HepG2 (cell line): ENCODE measurements around the gene RHOBTB1. TPM values are rescaled to one million over a fixed set of nuclear protein-coding genes. Genes with fewer than 3 reads are reported as not detected.
A peak's percentile ranks its signal among the peaks of the same experiment; 100 is the strongest.

Source experiments
- GATAD1 ChIP-seq: IDR thresholded peaks from 2 replicates; pipeline ENCODE4 v1.6.1; 2016; ENCODE audit warnings: missing genetic modification reagents, missing compliant biosample characterization
- HNRNPUL1 ChIP-seq: fragments of 200-400 bp; formaldehyde crosslinking; IDR thresholded peaks from 2 replicates; pipeline ENCODE4 v1.6.1; 2017; ENCODE audit warnings: low read depth, mild to moderate bottlenecking, low read length, moderate library complexity
- KAT7 ChIP-seq: IDR thresholded peaks from 2 replicates; pipeline ENCODE4 v1.6.1; 2018; ENCODE audit warnings: borderline replicate concordance, missing compliant biosample characterization
- MED1 ChIP-seq: sonication (generic); formaldehyde crosslinking; IDR thresholded peaks from 2 replicates; pipeline ENCODE4 v1.4.0; 2020; ENCODE audit warnings: missing genetic modification reagents
- MYPOP ChIP-seq: sonication (generic); formaldehyde crosslinking; IDR thresholded peaks from 2 replicates; pipeline ENCODE4 v1.8.1; 2023; ENCODE audit warnings: mild to moderate bottlenecking, moderate library complexity, missing genetic modification reagents
- NCOR1 ChIP-seq: fragments of 200-600 bp; sonication (generic); IDR thresholded peaks from 2 replicates; pipeline ENCODE4 v1.7.0; 2017; ENCODE audit warnings: antibody characterized with exemption, low read length, borderline replicate concordance
- NR2F6 ChIP-seq, 2 experiments: IDR thresholded peaks; 2 replicates each; pipeline ENCODE4 v1.6.1; 2016; ENCODE audit warnings: antibody characterized with exemption in 1 of 2, mild to moderate bottlenecking in 1 of 2
- PRMT3 ChIP-seq: sonication (generic); formaldehyde crosslinking; IDR thresholded peaks from 2 replicates; pipeline ENCODE4 v1.8.1; 2022; ENCODE audit warnings: low read depth, mild to moderate bottlenecking, moderate library complexity, missing genetic modification reagents, borderline replicate concordance
- SIN3A ChIP-seq: IDR thresholded peaks from 2 replicates; pipeline ENCODE4 v1.6.1; 2011; ENCODE audit warnings: low read depth, mild to moderate bottlenecking, control low read depth, low read length, borderline replicate concordance
- SNAPC4 ChIP-seq: sonication (generic); formaldehyde crosslinking; IDR thresholded peaks from 2 replicates; pipeline ENCODE4 v1.4.0; 2020; ENCODE audit warnings: mild to moderate bottlenecking, missing genetic modification reagents
- SSRP1 ChIP-seq: IDR thresholded peaks from 2 replicates; pipeline ENCODE4 v1.6.1; 2016; ENCODE audit warnings: control low read depth
- ZNF317 ChIP-seq: sonication (generic); formaldehyde crosslinking; IDR thresholded peaks from 2 replicates; pipeline ENCODE4 v1.5.0; 2020; ENCODE audit warnings: mild to moderate bottlenecking, missing genetic modification reagents
- ZNF432 ChIP-seq: sonication (generic); formaldehyde crosslinking; IDR thresholded peaks from 2 replicates; pipeline ENCODE4 v1.5.0; 2020; ENCODE audit warnings: missing genetic modification reagents, mild to moderate bottlenecking, borderline replicate concordance
- ZNF552 ChIP-seq: sonication (generic); formaldehyde crosslinking; IDR thresholded peaks from 2 replicates; pipeline ENCODE4 v1.9.0; 2022; ENCODE audit warnings: missing genetic modification reagents, mild to moderate bottlenecking, borderline replicate concordance
- ZNF609 ChIP-seq: sonication (generic); formaldehyde crosslinking; IDR thresholded peaks from 2 replicates; pipeline ENCODE4 v1.4.0; 2020; ENCODE audit warnings: mild to moderate bottlenecking, missing genetic modification reagents, borderline replicate concordance
- ZNF615 ChIP-seq: sonication (generic); formaldehyde crosslinking; IDR thresholded peaks from 2 replicates; pipeline ENCODE4 v1.5.0; 2020; ENCODE audit warnings: mild to moderate bottlenecking, missing genetic modification reagents, borderline replicate concordance
- ZNF879 ChIP-seq: sonication (generic); formaldehyde crosslinking; IDR thresholded peaks from 2 replicates; pipeline ENCODE4 v1.8.1; 2023; ENCODE audit warnings: missing genetic modification reagents
- polyA plus RNA-seq, 8 experiments: library from polyadenylated mRNA; depleted of rRNA in 3 of 8; stranded (reverse) in 7 of 8; unstranded in 1 of 8; fragments of >200 nt; fragmentation: Illumina TruSeq in 4 of 8; extraction: Trizol in 4 of 8; gene quantifications; 2 replicates each; pipeline versions ENCODE4 v1.2.1 to v1.2.3, GENCODE V29; 2011 to 2016; ENCODE audit warnings: low read depth in 4 of 8, missing spikeins in 1 of 8, mixed read lengths in 1 of 8; ENCODE audit not compliant: insufficient read depth in 1 of 8
- total RNA-seq, 5 experiments: library from RNA; depleted of rRNA; stranded (reverse); fragments of >200 nt; fragmentation: Illumina TruSeq; extraction: Trizol; gene quantifications; 2 replicates each; pipeline ENCODE4 v1.2.3, GENCODE V29; 2016; ENCODE audit warnings: low read depth in 1 of 5

Gene RHOBTB1
- total and polyA plus RNA-seq, 2 of the 13 experiments (the other 11 are each of a cell fraction or from before 2014, with no cell fraction given): 18.8 to 59.5 TPM

- TF ChIP-seq SNAPC4 (CRISPR knock-in tag) (no peak), NCOR1 (0 out of 2 replicates have a peak, but pooled peaks have one; percentile 4), NR2F6 (IDR thresholded peaks at IDR 0.05) (peak; percentile 22; the same call in 1 of the 2 replicates), NR2F6 (CRISPR knock-in tag; IDR thresholded peaks at IDR 0.05) (no peak), ZNF609 (CRISPR knock-in tag) (no peak), PRMT3 (CRISPR knock-in tag) (no peak), MED1 (CRISPR knock-in tag) (peak; percentile 61), GATAD1 (CRISPR knock-in tag) (no peak), ZNF879 (CRISPR knock-in tag) (no peak), SSRP1 (CRISPR knock-in tag) (no peak), ZNF432 (CRISPR knock-in tag) (no peak), HNRNPUL1 (no peak), MYPOP (CRISPR knock-in tag) (no peak), ZNF552 (no peak), SIN3A (no peak), KAT7 (CRISPR knock-in tag) (0 out of 2 replicates have a peak, but pooled peaks have one; percentile 38), ZNF317 (CRISPR knock-in tag) (no peak), ZNF615 (CRISPR knock-in tag) (no peak)
Observed at GRCh38 chr10:60978287-60979115, 34.5 kb upstream of the RHOBTB1 start (continued).
